NCI-H460 (cell line): ENCODE measurements around the gene ZNF366. TPM values are rescaled to one million over a fixed set of nuclear protein-coding genes. Genes with fewer than 3 reads are reported as not detected.

Experiments
- DNase-seq: peaks from one replicate; pipeline ENCODE4 v3.0.0-alpha.2; 2016; ENCODE audit warnings: low read depth; ENCODE audit errors: extremely low read depth
- total RNA-seq: library from RNA; depleted of rRNA; stranded (reverse); fragments of >200 nt; shearing (Covaris generic); gene quantifications from 2 replicates; pipeline ENCODE4 v1.2.3, GENCODE V29; 2014

Gene ZNF366
- total RNA-seq, 1 experiment from 2014 or later: not detected

DNA sequence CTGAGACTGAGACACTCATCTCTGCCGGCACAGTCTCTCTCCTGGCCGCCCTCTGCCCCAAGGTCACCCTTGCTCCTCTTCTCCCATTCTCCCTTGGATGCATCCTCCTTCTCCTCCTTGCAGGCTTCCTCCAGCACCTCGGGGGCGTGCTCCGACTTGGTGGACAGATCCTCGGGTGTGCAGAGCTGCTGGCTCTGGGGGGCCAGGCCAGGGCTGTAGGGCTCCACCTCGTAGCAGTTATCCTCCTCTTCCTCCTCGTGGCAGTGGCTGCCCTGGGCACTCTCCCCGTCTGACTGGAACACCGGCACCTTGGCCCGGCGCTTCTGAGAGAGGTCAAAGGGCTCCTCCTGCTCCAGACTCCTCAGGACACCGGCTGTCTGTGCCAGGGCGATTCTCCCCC, 63.3 kb downstream of the ZNF366 start:
- no peak for DNase-seq

DNA sequence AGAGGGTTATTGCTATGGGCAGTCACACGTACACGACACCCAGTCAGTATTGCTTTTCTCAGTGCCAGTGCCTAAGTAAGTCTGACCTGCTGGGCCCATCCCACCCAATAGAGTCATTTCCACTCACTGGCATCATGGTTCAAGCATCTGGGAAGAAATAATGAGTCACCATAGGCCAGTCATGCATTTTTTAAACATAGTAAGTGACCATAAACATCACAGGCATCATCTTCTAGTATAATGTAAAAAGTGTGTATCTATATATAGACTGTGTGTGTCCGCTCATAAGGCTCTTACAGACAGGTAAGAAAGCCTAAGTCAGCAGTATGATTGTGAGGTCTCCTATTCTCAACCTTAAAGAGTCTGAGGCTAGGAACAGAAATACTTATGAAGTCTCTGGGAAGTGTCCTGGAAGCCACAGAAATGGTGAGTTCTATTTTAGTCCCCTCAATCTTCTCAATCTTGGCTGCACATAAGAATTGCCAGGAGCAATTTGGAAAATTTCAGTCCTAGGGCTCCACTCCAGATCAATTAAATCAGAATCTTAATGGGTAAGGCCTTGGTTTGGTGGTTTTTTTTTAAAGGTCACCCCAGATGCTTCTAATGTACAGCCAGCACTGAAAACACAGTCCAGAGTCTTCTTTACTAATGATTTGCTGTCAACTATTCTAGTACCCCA, 65.2 kb downstream of the ZNF366 start:
- peak; percentile 11 for DNase-seq

DNA sequence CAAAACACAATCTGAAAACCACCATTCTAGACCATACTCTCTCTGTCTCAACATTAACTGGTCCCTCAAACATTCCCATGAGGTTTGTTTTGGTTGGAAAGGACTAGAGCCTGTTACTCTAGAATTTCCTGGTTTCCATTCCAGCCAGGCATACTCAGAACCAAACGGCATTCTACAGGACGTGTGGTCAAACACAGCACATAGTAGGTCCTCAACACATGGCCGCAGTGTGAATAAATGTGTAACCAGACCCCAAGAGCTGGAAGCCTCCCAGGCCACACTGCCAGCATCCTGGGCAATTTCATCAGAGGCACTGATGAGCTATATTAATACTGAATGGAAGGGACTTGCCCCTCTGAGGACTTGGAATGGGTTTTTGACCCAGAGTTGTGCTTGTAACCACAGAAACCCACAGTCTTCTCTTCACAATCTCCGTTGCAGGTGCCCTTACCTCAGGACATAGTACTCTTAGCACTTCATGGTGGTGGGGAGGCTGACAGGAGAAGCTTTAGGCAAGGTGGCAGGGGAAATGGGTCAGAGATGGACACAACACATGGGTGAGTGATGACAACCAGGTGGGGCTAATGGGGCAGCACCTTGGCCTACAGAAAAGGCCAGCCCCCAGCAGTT, 66.0 kb downstream of the ZNF366 start:
- DNase-seq: no peak

DNA sequence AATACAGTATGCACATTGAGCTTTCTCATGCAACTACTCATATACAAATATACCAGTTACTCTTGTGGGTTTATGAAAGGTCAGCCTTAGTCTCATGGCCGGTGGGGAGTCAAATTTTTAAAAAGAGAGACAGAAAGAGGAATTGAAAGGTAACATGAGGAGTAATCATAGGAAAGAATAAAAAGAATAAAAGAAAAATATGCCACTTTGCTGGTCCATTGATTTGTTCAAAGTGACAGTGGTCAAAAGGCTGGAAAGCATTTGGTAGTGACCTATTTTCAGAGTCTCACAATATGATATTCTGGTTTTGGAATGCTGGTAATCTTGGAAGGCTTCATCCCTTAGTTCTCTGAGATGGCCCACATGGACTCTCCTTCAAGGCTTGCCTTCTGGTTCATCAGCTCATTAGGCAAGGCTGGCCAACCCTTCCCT, 67.0 kb downstream of the ZNF366 start:
- DNase-seq: no peak

DNA sequence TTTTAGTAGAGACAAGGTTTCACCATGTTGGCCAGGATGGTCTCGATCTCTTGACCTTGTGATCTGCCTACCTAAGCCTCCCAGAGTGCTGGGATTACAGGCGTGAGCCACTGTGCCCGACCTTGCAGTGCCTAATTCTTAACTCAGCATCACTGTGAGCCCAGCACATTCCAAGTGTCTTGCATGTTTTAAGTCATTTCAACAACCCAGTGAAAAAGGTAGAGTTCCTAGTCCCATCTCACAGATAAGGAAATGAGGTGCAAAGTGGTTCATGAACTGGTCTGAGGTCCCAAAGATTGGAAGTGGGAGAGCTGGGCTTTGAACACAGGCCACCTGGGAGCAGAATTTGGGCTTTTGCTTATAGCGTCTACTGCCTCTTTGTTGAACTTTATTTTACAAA, 68.0 kb downstream of the ZNF366 start:
- no peak for DNase-seq

DNA sequence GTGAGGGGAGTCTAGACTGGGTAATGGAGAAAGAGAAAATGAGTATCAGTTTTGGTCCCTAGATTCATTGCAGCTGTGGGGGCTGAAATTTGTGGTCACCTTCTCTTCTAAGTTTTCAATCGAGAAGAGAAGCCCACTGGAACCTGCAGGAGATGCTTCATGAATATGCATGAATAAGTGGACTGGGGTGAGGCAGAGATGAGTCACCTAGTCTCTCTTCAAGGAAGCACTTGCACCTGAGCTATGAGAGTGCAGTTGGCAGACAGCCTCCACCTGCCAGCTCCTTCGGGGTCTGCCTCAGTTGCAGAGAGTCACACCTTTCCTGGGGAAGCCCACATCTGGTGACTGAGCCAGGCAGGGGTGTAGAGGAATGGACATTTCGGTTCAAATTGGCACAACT, 69.1 kb downstream of the ZNF366 start:
- DNase-seq: no peak

DNA sequence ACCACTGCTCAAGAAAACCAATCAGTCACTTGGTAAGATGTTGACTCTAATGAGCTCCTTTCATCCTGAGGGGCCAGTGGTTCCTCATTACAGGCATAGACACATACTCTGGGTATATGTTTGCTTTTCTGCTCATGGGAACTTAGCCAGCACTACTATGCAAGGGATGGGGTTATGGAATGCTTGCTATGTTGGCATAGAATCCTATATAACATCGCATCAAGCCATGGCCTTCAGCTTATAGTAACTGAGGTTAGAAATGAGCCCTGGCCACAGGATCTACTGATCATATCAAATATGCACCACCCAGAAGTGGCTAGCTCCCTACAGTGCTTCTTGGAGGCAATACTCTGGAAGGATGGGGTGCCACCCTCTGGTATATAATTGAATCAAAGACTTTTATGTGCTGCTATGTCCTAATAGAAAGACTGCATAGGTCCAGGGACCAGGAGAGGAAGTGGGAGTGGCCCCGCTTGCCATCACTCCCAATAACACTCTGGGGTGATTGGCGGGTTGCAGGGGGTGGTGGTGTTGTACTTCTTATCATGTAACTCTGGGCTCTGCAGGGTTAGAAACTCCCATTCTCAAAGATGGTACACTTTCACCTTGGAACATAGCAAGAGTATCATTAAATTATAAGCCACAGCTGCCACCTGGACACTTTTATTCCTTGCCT, 70.3 kb downstream of the ZNF366 start:
- DNase-seq: no peak

DNA sequence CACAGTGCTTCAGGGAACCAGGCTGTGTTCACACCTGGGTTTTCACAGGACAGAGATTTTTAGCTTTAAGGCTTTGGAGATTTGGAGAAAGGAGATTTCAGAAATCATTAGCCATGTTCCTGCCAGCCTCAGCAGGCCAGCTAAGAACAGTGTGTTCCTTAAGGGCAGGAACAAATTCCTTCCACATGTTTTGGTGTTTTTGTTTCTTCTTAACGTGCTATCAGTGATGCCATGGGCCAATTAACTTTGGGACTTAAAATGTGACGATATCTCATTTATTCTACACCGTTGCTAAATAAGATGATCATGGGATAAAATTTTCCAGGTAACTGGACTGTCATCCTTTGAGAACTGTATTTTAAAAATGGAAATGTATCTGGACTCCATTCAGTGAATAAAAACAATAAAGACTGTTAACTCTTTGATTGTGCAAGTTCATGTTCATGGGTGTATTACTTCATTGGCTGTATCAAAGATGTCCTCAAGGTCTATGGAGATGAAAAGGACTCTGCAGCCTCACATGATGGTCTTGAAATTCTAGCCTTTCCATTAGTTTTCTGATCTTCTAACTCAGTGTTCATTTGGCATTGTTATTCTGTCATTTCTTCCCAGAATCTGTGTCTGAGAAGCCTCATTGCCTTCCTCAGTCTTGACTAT, 72.3 kb downstream of the ZNF366 start:
- no peak for DNase-seq

DNA sequence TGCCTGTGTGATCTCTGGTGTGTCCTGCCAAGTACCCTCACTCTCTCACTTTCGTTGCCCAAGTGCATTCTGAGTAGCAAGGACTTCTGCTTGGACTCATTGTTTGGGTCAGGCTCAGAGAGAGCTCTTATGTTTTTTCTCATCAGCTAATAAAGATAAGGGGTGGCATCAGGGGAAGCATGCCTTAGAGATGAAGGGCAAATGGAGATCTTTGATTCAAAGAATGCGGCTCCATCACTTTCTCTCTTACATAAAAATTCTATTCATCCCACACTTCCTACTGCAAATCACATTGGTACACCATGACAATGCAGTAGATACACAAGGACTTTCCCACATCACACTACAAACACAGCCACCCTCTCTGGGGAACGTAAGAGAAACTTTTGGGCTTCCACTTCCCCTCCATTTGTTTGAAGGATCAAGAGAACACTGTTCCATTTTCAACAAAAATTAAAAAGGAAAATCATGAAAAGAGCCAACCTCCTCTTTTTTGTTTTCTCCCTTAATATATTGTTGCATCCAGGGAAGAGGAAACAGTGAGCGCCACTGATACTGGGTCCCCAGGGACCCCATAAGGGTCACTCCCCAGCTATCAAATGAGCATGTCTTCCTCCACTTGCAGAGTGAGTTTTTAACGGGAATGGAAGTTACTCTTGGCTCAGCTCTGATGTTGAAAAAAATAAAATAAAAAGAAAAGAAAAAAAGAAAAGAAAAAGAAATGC, 73.0 kb downstream of the ZNF366 start:
- no peak for DNase-seq

DNA sequence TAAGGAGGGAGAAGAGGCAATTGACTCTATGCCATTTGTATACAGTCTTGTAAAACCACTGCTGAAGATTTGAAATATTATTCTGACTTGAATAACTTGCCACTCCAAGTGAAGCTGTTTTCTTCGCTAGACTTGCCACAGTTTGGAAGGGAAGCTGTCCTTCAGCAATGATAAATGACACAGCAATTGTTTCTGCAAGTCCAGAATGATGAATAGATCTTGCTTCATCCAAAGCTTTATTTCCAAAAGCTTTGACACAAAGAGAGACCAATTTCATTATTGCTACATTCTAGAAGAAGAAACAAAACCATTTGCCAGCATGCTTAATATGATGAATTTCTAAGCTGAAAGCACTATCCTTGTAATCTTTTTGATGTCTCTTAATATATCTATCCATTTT, 73.7 kb downstream of the ZNF366 start:
- no peak for DNase-seq

DNA sequence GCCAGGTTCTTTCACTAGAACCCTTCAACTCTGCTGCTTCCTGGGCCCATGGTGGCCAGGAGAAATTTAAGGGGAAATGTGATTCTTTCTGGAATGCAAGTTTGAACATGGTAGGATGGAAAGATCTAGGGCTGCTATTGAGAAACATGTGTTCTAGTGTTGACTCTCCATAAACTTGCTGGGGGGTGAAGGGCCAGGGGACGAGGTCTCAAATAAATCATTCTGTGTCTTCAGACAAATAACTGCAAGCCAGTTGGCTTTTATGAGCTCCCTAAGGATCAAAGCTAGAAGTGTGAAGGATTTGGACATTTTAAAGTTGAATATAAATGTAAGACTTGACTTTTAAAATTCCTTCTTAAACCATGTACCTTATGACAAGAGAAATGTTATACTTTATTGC, 78.5 kb downstream of the ZNF366 start:
- DNase-seq: no peak

DNA sequence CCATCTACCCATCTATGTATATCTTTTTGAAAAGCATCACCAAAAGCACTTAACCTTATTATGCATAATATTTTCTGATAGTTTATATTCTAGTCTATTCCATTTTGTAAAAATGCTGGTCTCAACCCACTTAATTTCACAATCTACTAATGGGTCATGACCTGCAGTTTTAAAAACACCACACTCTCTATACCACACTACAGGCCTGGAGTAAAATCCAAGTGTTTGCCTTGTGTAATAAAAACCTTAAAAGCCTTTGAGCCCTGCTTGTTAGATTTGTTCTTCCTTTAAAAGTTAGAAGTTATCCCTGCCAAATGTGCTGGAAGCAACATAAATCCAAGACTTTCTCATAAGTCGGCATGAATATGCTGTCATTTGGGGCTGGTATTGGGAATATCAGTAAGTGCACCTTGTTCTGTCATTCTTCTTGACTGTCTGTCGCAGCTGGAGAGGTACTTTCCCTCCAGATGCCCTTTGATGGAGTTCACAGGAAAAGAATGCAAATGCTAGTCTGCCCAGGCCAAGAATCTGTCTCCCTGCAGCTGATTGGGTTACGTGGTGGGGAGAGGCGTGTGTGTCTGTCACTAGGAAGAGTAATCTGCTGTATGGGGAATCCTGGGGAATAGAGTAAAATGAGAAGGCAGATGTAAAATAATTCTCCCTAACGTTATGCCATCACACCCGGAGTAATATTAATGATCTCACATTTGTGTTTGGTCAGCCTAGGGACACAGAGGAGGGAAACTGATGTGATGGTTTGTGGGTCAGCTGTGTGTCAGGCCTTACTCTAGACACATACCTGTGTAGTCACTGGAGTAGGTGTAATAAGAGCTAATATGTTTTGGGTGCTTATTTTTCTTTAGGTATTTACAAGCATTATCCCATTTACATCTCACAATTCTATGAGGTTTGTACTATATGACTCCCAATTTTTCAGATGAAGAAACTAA, 79.4 kb downstream of the ZNF366 start:
- DNase-seq: no peak

DNA sequence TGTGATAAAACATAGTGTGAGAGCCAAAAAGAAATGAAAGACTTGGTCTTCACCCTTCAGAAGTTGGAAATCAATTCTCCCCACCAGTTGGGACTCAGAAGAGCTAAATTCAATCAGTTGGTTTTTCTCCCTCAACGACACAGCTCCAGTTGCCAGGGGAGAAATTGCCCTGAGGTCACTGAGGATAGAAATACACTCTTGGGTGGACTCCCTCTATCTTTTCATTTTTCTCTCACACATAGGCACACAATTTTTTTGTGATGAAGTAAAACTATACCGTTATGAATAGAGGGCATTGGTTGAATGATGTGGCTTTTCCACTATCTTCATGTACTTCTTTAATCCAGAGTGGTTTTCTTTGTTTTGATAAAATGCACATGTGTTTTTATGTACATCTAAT, 80.2 kb downstream of the ZNF366 start:
- no peak for DNase-seq

DNA sequence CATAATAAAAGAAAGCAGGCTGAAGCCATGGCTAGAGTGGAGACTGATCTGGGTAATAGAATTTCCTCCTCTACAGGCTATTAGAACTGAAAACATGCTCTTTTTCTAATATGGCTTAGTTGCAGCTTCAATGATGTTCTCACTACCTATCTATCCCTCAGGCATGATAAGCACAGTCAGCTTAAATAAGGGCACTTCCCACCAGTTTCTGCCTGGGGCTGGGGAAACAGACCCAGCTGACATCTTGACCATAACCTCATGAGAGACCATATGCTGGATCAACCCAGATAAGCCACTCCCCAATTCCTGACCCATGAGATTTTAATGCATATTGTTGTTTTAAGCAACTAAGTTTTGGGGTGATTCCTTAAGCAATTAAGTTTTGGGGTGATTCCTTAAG, 81.2 kb downstream of the ZNF366 start:
- DNase-seq: no peak

DNA sequence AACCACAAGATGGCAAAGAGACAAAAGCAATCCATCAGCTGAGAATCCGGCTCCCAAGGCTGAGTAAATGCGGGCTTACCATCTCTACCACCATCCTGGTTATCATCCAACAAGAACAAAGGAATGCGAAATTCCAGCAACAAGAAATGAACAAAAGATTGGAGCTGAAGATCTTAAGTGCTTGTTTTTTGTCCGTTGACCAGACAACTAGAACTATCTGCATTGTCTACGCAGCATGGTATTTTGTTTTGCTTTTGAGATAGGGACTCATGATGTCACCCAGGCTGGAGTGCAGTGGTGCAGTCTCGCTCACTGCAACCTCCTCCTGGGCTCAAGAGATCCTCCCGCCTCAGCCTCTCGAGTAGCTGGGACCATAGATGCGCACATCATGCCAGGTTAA, 88.9 kb downstream of the ZNF366 start:
- no peak for DNase-seq

DNA sequence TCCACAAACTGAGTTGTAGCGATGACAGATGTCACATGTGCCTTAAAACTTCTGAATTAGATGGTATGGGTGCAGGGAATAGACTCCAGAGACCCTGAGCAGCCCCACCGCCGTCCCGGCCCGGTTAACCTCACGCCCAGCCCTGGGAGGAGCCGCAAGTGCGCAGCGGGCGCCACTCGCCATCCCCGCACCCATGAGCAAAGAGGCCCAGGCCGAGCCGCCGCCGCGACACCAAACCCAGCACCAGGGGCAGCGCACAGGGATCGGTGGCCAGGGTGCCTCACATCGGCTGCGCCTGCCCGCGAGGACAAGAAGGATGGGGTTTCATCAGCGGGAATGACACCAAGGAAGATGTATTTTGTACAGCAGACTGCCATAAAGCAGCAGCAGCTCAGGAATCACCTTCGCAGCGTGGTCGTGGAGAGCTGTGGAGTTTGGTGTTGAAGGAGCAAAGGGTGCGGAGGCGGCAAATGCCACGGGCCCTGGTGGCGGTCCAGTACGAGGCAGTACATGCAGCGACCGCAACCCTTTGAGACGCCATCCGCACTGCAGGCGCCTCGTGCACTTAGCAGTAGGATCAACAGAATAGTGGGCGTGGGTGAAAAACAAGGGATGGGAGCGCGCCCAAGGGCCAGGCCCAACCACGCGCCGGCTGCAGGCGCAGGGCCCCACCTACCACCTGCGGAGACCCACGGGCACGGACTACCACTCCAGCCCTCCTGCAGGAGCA, 89.7 kb downstream of the ZNF366 start:
- no peak for DNase-seq

DNA sequence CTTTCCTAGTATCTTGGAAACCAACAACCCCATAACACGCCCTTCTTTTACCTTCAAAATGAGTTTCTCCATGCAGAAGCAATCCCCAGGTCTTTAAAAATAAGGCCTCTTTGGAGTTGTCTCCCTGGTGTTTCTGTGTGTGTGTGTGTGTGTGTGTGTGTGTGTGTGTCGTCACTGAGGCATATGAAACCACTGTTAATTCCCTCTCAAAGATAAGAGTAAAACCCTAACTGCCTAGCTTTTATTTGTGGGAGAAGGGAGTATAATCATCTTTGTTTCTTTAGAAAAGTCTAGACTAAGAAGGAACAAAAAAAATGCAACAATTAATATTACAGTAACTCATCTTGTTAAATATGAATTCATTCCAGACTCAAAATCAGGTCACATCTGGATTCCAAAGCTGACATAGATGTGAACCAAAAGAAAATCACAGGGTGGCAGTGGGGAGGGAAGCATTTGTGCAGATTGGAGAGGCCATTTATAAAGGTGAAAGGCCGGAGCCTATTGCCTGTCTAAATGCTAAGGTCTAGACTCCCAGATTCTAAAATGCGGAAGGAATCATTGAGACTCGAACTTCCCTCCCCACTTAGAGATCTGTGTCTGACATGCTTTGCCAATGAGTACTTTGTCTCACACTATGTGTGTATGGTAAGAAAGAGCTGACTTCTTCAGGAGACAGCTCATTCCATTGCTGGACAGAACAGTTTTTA, 91.4 kb downstream of the ZNF366 start:
- no peak for DNase-seq

DNA sequence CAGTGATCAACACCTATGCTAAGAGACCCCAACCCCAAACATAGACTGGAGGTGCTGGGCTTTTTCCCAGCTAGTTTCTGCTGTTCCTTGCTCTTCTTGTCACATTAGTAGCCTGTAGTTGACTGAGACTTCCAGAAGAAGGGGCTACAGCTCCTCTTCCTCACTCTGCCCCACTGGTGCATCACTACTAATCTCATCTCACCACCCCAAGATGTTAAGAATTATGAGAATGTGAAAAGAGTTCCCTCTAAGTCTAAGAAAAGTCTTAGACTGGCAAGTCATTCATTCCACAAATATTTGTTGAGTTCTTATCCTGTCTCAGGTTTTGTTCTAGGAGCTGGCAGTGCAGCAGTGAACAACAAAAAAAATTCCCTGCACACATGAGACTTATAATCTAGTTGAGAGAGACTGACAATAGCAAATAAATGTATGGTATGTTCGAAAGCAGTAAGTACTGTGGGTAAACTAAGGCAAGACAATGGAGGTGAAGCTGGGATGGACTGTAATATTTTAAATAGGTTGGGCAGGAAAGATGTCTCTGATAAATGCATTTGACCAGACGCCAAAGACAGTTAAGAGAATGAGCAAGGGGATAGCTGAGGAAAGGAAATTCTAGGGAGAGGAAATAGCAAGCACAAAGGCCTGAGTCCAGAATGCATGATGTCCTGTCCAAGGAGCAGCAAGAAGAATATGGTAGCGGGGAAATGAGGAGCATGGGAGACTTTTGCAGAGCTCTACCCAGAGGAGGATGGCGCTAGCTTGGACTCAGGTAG, 94.7 kb downstream of the ZNF366 start:
- DNase-seq: no peak
